ENCODE measurements around the gene LRRC28. TPM values are rescaled to one million over a fixed set of nuclear protein-coding genes. Genes with fewer than 3 reads are reported as not detected.

The LRRC28 gene
- total RNA-seq, 6 donors from 2014 or later: 15.6 to 70.2 (median 20.1) TPM

- H3K4me3 ChIP-seq: no peak overlapping the region
- TF ChIP-seq POLR2AphosphoS5 (IDR thresholded peaks at IDR 0.05) (peak in 1 of 2 donors; percentile 52), CTCF (IDR thresholded peaks at IDR 0.05) (no peak)
- 34 to 61% methylated on average over 7 of the region's 14 CpGs for WGBS, 2 donors
- H3K4me1 ChIP-seq: peaks cover 35 to 54% (median 42%) of the 10 kb centered on the region in 4 donors
- H3K27me3 ChIP-seq: no peaks in the 10 kb centered on the region
- H3K36me3 ChIP-seq: no peaks in the 10 kb centered on the region
- H3K27ac ChIP-seq: peak overlapping the region; percentile 36 to 80 (median 57)
- no peaks in the 10 kb centered on the region for H3K9me3 ChIP-seq
- DNase-seq (peak; percentile 48 to 63), ATAC-seq (ENCODE audit: low FRiP score in 2 of 2) (peak in 1 of 2 donors; percentile 34)
These were observed 181.9 kb downstream of the LRRC28 start for GRCh38 chr15:99433026-99433756.

- no peak for TF ChIP-seq EP300 (IDR thresholded peaks at IDR 0.05)
- no peak for TF ChIP-seq POLR2A (IDR thresholded peaks at IDR 0.05)
- no peak for TF ChIP-seq CTCF (IDR thresholded peaks at IDR 0.05)
- no peak for TF ChIP-seq POLR2AphosphoS5 (IDR thresholded peaks at IDR 0.05)
- Histone ChIP-seq H3K4me1 (peaks cover 38 to 61% (median 43%) of the 10 kb centered on the region in 4 donors), H3K4me3 (no peak overlapping the region), H3K27me3 (no peaks in the 10 kb centered on the region), H3K27ac (peak overlapping the region; percentile 36 to 80 (median 57)), H3K36me3 (no peaks in the 10 kb centered on the region), H3K9me3 (no peaks in the 10 kb centered on the region)
- ATAC-seq (ENCODE audit: low FRiP score in 2 of 2) (no peak), DNase-seq (peak; percentile 20 to 38)
- WGBS, 2 donors: 80 to 83% methylated on average over 10 to 21 of the region's 21 CpGs
These were observed 182.6 kb downstream of the LRRC28 start for GRCh38 chr15:99433757-99434450.

GRCh38 chr15:99434506-99435112, 183.3 kb downstream of the LRRC28 start:
- peak overlapping the region; percentile 36 to 74 (median 56) for H3K27ac ChIP-seq
- no peaks in the 10 kb centered on the region for H3K9me3 ChIP-seq
- WGBS, 2 donors: 68 to 77% methylated on average over 13 to 23 of the region's 24 CpGs
- no peaks in the 10 kb centered on the region for H3K36me3 ChIP-seq
- H3K4me3 ChIP-seq: no peak overlapping the region
- no peak for TF ChIP-seq EP300 (IDR thresholded peaks at IDR 0.05)
- no peak for TF ChIP-seq CTCF (IDR thresholded peaks at IDR 0.05)
- no peak for TF ChIP-seq POLR2AphosphoS5 (IDR thresholded peaks at IDR 0.05)
- no peak for TF ChIP-seq POLR2A (IDR thresholded peaks at IDR 0.05)
- no peaks in the 10 kb centered on the region for H3K27me3 ChIP-seq
- peaks cover 38 to 61% (median 43%) of the 10 kb centered on the region in 4 donors for H3K4me1 ChIP-seq
- peak; percentile 12 to 48 for DNase-seq
- no peak for ATAC-seq (ENCODE audit: low FRiP score in 2 of 2)

- DNase-seq (peak; percentile 43 to 83), ATAC-seq (ENCODE audit: low FRiP score in 2 of 2) (peak in 1 of 2 donors; percentile 8)
- no peak for TF ChIP-seq POLR2AphosphoS5 (IDR thresholded peaks at IDR 0.05)
- peak in 1 of 6 experiments; percentile 15 for TF ChIP-seq CTCF (IDR thresholded peaks at IDR 0.05)
- TF ChIP-seq EP300 (IDR thresholded peaks at IDR 0.05): no peak
- TF ChIP-seq POLR2A (IDR thresholded peaks at IDR 0.05): no peak
- no peak overlapping the region for H3K4me3 ChIP-seq
- no peaks in the 10 kb centered on the region for H3K27me3 ChIP-seq
- H3K36me3 ChIP-seq: no peaks in the 10 kb centered on the region
- WGBS, 2 donors: 40 to 52% methylated on average over 13 to 20 of the region's 20 CpGs
- H3K4me1 ChIP-seq: peaks cover 38 to 61% (median 43%) of the 10 kb centered on the region in 4 donors
- H3K9me3 ChIP-seq: no peaks in the 10 kb centered on the region
- peak overlapping the region; percentile 36 to 74 (median 54) for H3K27ac ChIP-seq
These were observed 183.9 kb downstream of the LRRC28 start for GRCh38 chr15:99435113-99435695.

All from upper lobe of left lung (tissue), 6 donors.